Stromal cell of bone marrow (primary cell): ENCODE results near the gene KRT74.

Experiments used
- DNase-seq: peaks from one replicate; pipeline ENCODE4 v3.0.0-alpha.2; 2012; ENCODE audit warnings: low read depth

KRT74 gene

GRCh38 chr12:52573306-52573705 lies 337 bp downstream of the KRT74 start:
- no peak for DNase-seq

GRCh38 chr12:52570511-52570910 lies 3.1 kb downstream of the KRT74 start:
- no peak for DNase-seq

- DNase-seq: no peak
Observed at GRCh38 chr12:52568111-52568510, 5.5 kb downstream of the KRT74 start.

GRCh38 chr12:52566847-52567291 lies 6.8 kb downstream of the KRT74 start:
- no peak for DNase-seq

GRCh38 chr12:52564582-52564981 lies 9.1 kb downstream of the KRT74 start:
- DNase-seq: no peak

GRCh38 chr12:52561880-52562449 lies 11.7 kb downstream of the KRT74 start:
- no peak for DNase-seq

- DNase-seq: no peak
Observed at GRCh38 chr12:52559979-52560378, 13.7 kb downstream of the KRT74 start.

GRCh38 chr12:52558781-52559445 lies 14.7 kb downstream of the KRT74 start:
- DNase-seq: no peak

- DNase-seq: no peak
Observed at GRCh38 chr12:52557476-52557875, 16.2 kb downstream of the KRT74 start.

- DNase-seq: no peak
Observed at GRCh38 chr12:52555577-52555976, 18.1 kb downstream of the KRT74 start.

GRCh38 chr12:52552681-52553195 lies 20.9 kb downstream of the KRT74 start, which contains the start of gene KRT71:
KRT71 (minus strand) TSS chr12:52553145; CDS start chr12:52553077, 68 bp downstream.
- no peak for DNase-seq

- no peak for DNase-seq
Observed at GRCh38 chr12:52552055-52552454, 21.6 kb downstream of the KRT74 start.

- no peak for DNase-seq
Observed at GRCh38 chr12:52551216-52551865, 22.3 kb downstream of the KRT74 start.

- DNase-seq: no peak
Observed at GRCh38 chr12:52546126-52546525, 27.5 kb downstream of the KRT74 start.

- peak; percentile 8 for DNase-seq
Observed at GRCh38 chr12:52543985-52544883, 29.4 kb downstream of the KRT74 start.

GRCh38 chr12:52542785-52543318 lies 30.8 kb downstream of the KRT74 start:
- DNase-seq: no peak

- no peak for DNase-seq
Observed at GRCh38 chr12:52542157-52542556, 31.5 kb downstream of the KRT74 start.

- DNase-seq: no peak
Observed at GRCh38 chr12:52541709-52542108, 31.9 kb downstream of the KRT74 start.

- DNase-seq: no peak
Observed at GRCh38 chr12:52540531-52540930, 33.1 kb downstream of the KRT74 start.

GRCh38 chr12:52539821-52540173 lies 33.8 kb downstream of the KRT74 start:
- DNase-seq: no peak

GRCh38 chr12:52539083-52539820 lies 34.4 kb downstream of the KRT74 start:
- peak; percentile 16 for DNase-seq
